WTC11 (cell line): ENCODE results near the gene TLCD1. TPM values are rescaled to one million over a fixed set of nuclear protein-coding genes. Genes with fewer than 3 reads are reported as not detected.

ENCODE experiments used
- AFF4 ChIP-seq: sonication (generic); formaldehyde crosslinking; IDR thresholded peaks from 2 replicates; pipeline ENCODE4 v1.8.1; 2023; ENCODE audit warnings: mild to moderate bottlenecking, missing genetic modification reagents, borderline replicate concordance
- ARID4B ChIP-seq: sonication (generic); formaldehyde crosslinking; IDR thresholded peaks from 2 replicates; pipeline ENCODE4 v1.8.0; 2023; ENCODE audit warnings: missing genetic modification reagents, mild to moderate bottlenecking, borderline replicate concordance
- ATF6 ChIP-seq: sonication (generic); formaldehyde crosslinking; IDR thresholded peaks from 2 replicates; pipeline ENCODE4 v1.8.1; 2023; ENCODE audit warnings: mild to moderate bottlenecking, missing genetic modification reagents
- E2F1 ChIP-seq: sonication (generic); formaldehyde crosslinking; IDR thresholded peaks from 2 replicates; pipeline ENCODE4 v1.8.0; 2022; ENCODE audit warnings: mild to moderate bottlenecking, missing genetic modification reagents
- ELF4 ChIP-seq: sonication (generic); formaldehyde crosslinking; IDR thresholded peaks from 2 replicates; pipeline ENCODE4 v1.8.1; 2022; ENCODE audit warnings: low read depth, mild to moderate bottlenecking, moderate library complexity, missing genetic modification reagents
- EMX1 ChIP-seq: fragments of 250-450 bp; sonication (Bioruptor Pico); IDR thresholded peaks from 2 replicates; pipeline ENCODE4 v1.8.0; 2021; ENCODE audit warnings: mild to moderate bottlenecking
- GTF2I ChIP-seq: fragments of 250-450 bp; sonication (Bioruptor Pico); conservative IDR thresholded peaks from 2 replicates; pipeline ENCODE4 v1.4.0; 2021; ENCODE audit warnings: mild to moderate bottlenecking
- NFYB ChIP-seq: sonication (generic); formaldehyde crosslinking; conservative IDR thresholded peaks from 2 replicates; pipeline ENCODE4 v1.8.0; 2022; ENCODE audit warnings: low read depth, missing genetic modification reagents
- PRDM15 ChIP-seq: sonication (generic); formaldehyde crosslinking; IDR thresholded peaks from 2 replicates; pipeline ENCODE4 v1.8.0; 2022; ENCODE audit warnings: missing genetic modification reagents
- RELA ChIP-seq: sonication (generic); formaldehyde crosslinking; IDR thresholded peaks from 2 replicates; pipeline ENCODE4 v1.8.1; 2022; ENCODE audit warnings: missing genetic modification reagents, mild to moderate bottlenecking, borderline replicate concordance
- SOX15 ChIP-seq: fragments of 250-450 bp; sonication (Bioruptor Pico); IDR thresholded peaks from 2 replicates; pipeline ENCODE4 v1.9.0; 2021; ENCODE audit warnings: mild to moderate bottlenecking
- STAT6 ChIP-seq: sonication (generic); formaldehyde crosslinking; conservative IDR thresholded peaks from 2 replicates; pipeline ENCODE4 v1.8.1; 2023; ENCODE audit warnings: mild to moderate bottlenecking, low read depth, missing genetic modification reagents, moderate library complexity
- ZNF532 ChIP-seq: fragments of 250-450 bp; sonication (Bioruptor Pico); IDR thresholded peaks from 2 replicates; pipeline ENCODE4 v1.9.0; 2021; ENCODE audit warnings: mild to moderate bottlenecking, borderline replicate concordance
- total RNA-seq: library from RNA; stranded (reverse); gene quantifications from 3 replicates; pipeline ENCODE4 v1.2.3, GENCODE V29; 2021

TLCD1 gene
- total RNA-seq, 1 experiment from 2014 or later = 36.0 TPM

- TF ChIP-seq STAT6 (no peak), PRDM15 (CRISPR knock-in tag) (no peak), NFYB (CRISPR knock-in tag) (no peak; the same call in 1 of the 2 replicates), ARID4B (CRISPR knock-in tag) (no peak; the same call in 1 of the 2 replicates), AFF4 (peak; percentile 75), RELA (CRISPR knock-in tag) (0 out of 2 replicates have a peak, but pooled peaks have one; percentile 65), ATF6 (no peak), GTF2I (no peak), E2F1 (CRISPR knock-in tag) (peak; percentile 82), SOX15 (CRISPR knock-in tag) (no peak), ELF4 (no peak), EMX1 (CRISPR knock-in tag) (peak; percentile 23; the same call in 1 of the 2 replicates), ZNF532 (CRISPR knock-in tag) (peak; percentile 40; the same call in 1 of the 2 replicates)
These were observed 290 bp downstream of the TLCD1 start (continued) for GRCh38 chr17:28725660-28726225.
